Gastroesophageal sphincter (tissue), 3 donors: ENCODE measurements around the gene FBXO22.

Experiments used
- EP300 ChIP-seq: sonication (generic); formaldehyde crosslinking; IDR thresholded peaks from one replicate; pipeline ENCODE4 v1.6.1; 2017; ENCODE audit warnings: antibody characterized with exemption, mild to moderate bottlenecking
- POLR2A ChIP-seq, 2 donors: fragments of 450-650 bp; IDR thresholded peaks; one replicate each; pipeline ENCODE4 v1.6.1; 2017; ENCODE audit warnings: antibody characterized with exemption in 2 of 2, mild to moderate bottlenecking in 2 of 2, moderate library complexity in 1 of 2
- POLR2AphosphoS5 ChIP-seq: sonication (generic); formaldehyde crosslinking; IDR thresholded peaks from one replicate; pipeline ENCODE4 v1.6.1; 2017; ENCODE audit warnings: antibody characterized with exemption
- TF ChIP-seq, protein P1 (sequence below), 4 experiments: fragments of 200-600 bp in 2 of 4; fragments of 450-650 bp in 2 of 4; sonication (generic) in 1 of 4; IDR thresholded peaks; one replicate each; pipeline ENCODE4 v1.5.1; 2017 to 2019; ENCODE audit warnings: antibody characterized with exemption in 4 of 4, mild to moderate bottlenecking in 2 of 4, moderate library complexity in 2 of 4

DNA sequence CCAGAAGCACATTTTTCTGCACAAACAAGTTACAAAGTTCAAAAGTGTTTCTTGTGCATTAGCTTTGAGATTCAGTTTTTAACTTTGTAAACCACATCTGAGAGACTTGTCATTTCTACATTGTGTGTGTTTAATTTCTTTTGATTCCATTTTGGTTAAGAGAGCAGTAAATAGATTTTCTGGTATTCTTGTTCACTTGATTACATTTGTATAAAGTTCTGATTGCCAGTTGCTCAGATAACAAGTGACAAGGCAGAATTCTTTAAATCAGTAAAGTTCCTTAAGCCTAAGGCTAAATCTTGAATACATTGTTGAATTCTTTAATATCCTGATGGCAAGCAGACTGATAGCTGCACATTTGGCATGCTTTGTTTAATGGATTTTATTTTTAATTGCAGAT, 3.1 kb upstream of the FBXO22 start:
- TF ChIP-seq, protein P1, sequence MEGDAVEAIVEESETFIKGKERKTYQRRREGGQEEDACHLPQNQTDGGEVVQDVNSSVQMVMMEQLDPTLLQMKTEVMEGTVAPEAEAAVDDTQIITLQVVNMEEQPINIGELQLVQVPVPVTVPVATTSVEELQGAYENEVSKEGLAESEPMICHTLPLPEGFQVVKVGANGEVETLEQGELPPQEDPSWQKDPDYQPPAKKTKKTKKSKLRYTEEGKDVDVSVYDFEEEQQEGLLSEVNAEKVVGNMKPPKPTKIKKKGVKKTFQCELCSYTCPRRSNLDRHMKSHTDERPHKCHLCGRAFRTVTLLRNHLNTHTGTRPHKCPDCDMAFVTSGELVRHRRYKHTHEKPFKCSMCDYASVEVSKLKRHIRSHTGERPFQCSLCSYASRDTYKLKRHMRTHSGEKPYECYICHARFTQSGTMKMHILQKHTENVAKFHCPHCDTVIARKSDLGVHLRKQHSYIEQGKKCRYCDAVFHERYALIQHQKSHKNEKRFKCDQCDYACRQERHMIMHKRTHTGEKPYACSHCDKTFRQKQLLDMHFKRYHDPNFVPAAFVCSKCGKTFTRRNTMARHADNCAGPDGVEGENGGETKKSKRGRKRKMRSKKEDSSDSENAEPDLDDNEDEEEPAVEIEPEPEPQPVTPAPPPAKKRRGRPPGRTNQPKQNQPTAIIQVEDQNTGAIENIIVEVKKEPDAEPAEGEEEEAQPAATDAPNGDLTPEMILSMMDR (IDR thresholded peaks at IDR 0.05): no peak
- no peak for TF ChIP-seq EP300
- no peak for TF ChIP-seq POLR2A (IDR thresholded peaks at IDR 0.05)
- no peak for TF ChIP-seq POLR2AphosphoS5
